HG02938 (cell line): ENCODE results near the gene HBA2.
"Not testable (repeated sequence)": the region's sequence is repeated elsewhere in the genome, so short reads cannot be mapped to it uniquely, and the experiment has no call there.

ENCODE experiments used
- ATAC-seq: cut with Tn5 transposase; IDR thresholded peaks from one replicate; pipeline ENCODE4 v1.9.1; 2021; ENCODE audit warnings: mild to moderate bottlenecking, moderate library complexity; ENCODE audit not compliant: unreplicated experiment

Gene HBA2

GRCh38 chr16:172374-172941, at the start of gene HBA2:
Gene HBA2 (plus strand): TSS chr16:172876. CDS start chr16:172913, 37 bp downstream.
- ATAC-seq = not testable (repeated sequence)

- ATAC-seq = not testable (repeated sequence)
Measured at GRCh38 chr16:123558-124350, 48.9 kb upstream of the HBA2 start.

GRCh38 chr16:125011-125410, 47.7 kb upstream of the HBA2 start:
- no peak for ATAC-seq

- ATAC-seq = no peak
Measured at GRCh38 chr16:129075-129474, 43.6 kb upstream of the HBA2 start.

- no peak for ATAC-seq
Measured at GRCh38 chr16:130533-131173, 42.0 kb upstream of the HBA2 start.

GRCh38 chr16:132120-132519, 40.6 kb upstream of the HBA2 start:
- ATAC-seq = no peak

- no peak for ATAC-seq
Measured at GRCh38 chr16:133716-134115, 39.0 kb upstream of the HBA2 start.

GRCh38 chr16:138049-138417, 34.6 kb upstream of the HBA2 start:
- ATAC-seq = no peak

- ATAC-seq = no peak
Measured at GRCh38 chr16:140175-140857, 32.4 kb upstream of the HBA2 start.

- no peak for ATAC-seq
Measured at GRCh38 chr16:142405-142967, 30.2 kb upstream of the HBA2 start.

GRCh38 chr16:143047-143446, 29.6 kb upstream of the HBA2 start:
- ATAC-seq = no peak

GRCh38 chr16:143456-143855, 29.2 kb upstream of the HBA2 start:
- no peak for ATAC-seq

- ATAC-seq = no peak
Measured at GRCh38 chr16:144797-145252, 27.9 kb upstream of the HBA2 start.

- ATAC-seq = no peak
Measured at GRCh38 chr16:146646-147045, 26.0 kb upstream of the HBA2 start.

- ATAC-seq = no peak
Measured at GRCh38 chr16:149024-149660, 23.5 kb upstream of the HBA2 start.

GRCh38 chr16:152141-153128, 20.2 kb upstream of the HBA2 start, which contains the start of gene HBZ:
Gene HBZ (plus strand): TSS chr16:152644. CDS start chr16:152910, 266 bp downstream.
- ATAC-seq = no peak

GRCh38 chr16:153129-153521, 19.6 kb upstream of the HBA2 start:
- not testable (repeated sequence) for ATAC-seq

- ATAC-seq = not testable (repeated sequence)
Measured at GRCh38 chr16:153550-154216, 19.0 kb upstream of the HBA2 start.
